ENCODE results near the gene CDHR4.

GRCh38 chr3:49803465-49804140, 3.9 kb upstream of the CDHR4 start:
- no peak for TF ChIP-seq CTCF (IDR thresholded peaks at IDR 0.05)
- TF ChIP-seq USF2 (CRISPR knock-in tag; IDR thresholded peaks at IDR 0.05) = no peak
- no peak for TF ChIP-seq USF1 (CRISPR knock-in tag; IDR thresholded peaks at IDR 0.05)
- no peak for TF ChIP-seq CREM (CRISPR knock-in tag; IDR thresholded peaks at IDR 0.05)
- no peak for TF ChIP-seq MLX (CRISPR knock-in tag; IDR thresholded peaks at IDR 0.05)
